ENCODE data around the gene FSTL4.
A peak's percentile ranks its signal among the peaks of the same experiment; 100 is the strongest.

Gene FSTL4

GRCh38 chr5:133610489-133611356, 1.6 kb downstream of the FSTL4 start:
- peak; percentile 76 for DNase-seq

DNA sequence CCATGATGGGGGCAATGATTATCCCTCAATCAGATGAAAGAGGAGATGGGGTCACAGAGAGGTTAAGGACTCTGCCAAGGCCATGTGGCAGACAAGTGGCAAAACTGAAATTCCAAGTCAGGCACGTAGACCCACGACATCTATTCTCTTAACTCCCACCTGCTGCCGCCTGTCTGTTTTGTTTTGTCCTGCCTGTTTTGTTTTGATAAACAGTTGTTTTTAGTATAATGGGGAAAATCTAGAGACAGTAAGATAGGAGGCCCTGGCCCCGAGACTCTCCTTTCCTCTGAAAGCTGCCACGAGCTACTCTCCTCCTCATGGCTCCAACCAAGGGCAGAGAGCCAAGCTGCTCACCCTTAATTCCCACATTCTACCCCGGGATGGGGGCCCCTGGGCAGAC, 4.9 kb downstream of the FSTL4 start:
- DNase-seq, result no peak

DNA sequence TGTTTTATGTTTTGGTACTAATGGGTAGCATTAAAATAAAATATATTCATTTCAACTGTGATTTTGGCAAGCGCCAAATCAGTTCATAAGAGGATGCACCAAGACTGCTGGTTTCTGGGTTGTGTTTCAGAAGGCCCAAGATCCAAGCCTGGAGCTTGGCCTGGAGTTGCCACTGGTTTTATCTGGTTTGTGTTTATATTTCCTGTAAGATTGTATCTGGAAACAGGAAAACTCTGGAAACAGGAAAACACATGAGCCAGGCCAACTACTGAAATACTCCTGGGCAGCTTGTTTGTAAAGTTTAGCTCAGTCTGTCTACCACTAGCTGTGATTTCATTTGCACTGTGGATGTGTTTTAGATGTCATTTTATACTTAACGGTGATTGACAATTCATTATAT, 5.5 kb downstream of the FSTL4 start:
- DNase-seq, result no peak

DNA sequence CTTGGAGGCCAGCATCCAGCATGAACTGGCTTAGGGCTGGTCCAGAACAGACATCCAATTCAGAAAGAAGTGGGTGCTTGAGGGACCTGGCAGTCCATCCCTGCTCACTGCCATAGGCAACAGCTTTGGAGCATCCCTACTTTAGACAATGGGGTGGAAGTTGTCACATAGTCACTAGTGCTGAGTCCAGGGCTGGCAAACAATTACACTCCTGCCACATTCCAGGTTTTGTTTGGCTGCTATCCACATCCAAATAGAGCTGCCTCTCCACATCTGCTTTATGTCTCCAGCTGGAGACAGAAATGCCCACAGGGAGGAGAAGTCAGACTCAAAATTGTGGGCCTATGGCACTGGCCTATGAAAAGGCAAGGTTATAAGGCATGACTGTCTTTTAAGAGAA, 7.0 kb downstream of the FSTL4 start:
- DNase-seq, result no peak

GRCh38 chr5:133603711-133604110, 8.6 kb downstream of the FSTL4 start:
- no peak for DNase-seq

DNA sequence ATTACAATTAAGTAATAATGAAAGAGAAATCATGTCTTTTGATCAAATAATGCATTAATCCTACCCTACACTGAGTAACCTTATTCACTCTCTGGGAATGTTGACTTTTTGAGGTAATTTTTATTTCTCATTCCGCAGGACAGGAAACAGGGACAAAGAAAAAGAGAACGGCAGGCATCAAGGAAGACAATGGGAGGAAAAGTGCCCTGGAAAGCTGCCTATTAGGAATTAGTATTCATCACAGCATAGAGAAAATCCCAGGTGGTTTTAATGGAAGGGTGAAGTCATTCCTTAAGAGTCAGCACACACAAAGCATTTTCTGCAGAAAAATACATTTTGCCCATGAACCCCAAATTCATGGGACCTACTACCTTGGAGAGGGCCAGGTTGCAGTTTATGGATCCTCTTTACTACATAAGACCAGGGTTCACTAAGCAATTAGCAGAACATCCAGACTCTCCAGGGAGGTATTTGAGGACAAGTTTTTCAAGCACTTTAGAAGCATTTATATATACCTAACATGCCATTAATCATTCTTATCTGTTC, 9.4 kb downstream of the FSTL4 start:
- no peak for DNase-seq

- DNase-seq, result no peak
These were observed 12.7 kb downstream of the FSTL4 start for GRCh38 chr5:133599600-133599999.

DNA sequence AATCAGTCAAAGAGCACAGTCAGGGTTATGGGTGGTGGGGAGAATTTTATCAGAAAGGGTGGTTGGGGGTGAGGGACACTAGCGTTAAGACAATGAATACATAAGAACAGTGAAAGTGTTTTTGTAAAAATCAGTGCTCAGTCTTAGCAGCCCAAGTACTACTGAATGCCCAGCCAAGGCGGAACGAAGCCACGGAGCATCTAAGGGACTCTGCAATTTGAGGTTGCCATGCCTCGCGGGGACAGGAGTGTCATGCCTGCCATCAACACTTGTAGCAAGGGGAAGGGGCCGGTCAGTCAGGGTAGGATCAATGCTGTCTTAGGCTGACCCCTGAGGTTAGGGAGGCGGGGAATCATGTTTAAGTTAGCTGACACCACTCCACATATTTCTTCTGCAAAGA, 13.3 kb downstream of the FSTL4 start:
- DNase-seq, result no peak

GRCh38 chr5:133596049-133596448, 16.3 kb downstream of the FSTL4 start:
- no peak for DNase-seq

DNA sequence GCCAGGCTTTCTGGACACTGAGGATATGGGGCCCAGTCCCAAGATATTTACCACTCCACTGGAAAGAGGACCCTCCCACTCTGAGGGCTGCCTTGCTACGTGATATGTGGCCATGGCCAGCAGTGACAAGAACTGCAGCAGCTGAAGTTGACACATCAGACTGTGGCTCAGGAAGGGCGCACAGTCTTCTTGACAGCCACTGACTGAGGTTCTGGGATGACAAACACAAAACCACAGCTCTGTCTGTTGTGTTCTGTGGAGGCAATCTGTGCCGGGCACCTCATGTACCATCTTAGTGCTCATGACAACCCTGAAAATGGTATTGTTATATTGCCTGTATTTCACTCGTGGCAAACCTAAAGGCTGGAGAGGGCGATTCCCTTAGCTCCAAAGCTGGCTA, 16.9 kb downstream of the FSTL4 start:
- DNase-seq, result no peak

GRCh38 chr5:133589286-133589685, 23.1 kb downstream of the FSTL4 start:
- no peak for DNase-seq

DNA sequence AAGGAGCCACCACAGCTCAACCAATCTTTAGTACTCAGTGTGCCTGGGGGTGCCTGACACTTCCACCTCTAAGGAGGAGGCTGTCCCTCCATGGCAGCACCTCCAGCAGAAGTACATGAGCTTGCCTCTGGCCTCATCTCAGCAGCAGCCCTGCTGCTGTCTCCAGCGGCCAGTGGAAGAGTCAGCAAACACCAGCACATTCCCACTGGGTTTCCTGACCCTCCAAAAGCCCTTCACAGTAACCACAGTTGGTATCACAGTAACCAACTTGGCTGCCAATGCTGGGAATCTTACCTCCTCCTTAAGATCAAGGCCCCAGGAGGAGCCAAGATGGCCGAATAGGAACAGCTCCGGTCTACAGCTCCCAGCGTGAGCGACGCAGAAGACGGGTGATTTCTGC, 29.4 kb downstream of the FSTL4 start:
- no peak for DNase-seq

GRCh38 chr5:133581918-133582317, 30.4 kb downstream of the FSTL4 start:
- no peak for DNase-seq

DNA sequence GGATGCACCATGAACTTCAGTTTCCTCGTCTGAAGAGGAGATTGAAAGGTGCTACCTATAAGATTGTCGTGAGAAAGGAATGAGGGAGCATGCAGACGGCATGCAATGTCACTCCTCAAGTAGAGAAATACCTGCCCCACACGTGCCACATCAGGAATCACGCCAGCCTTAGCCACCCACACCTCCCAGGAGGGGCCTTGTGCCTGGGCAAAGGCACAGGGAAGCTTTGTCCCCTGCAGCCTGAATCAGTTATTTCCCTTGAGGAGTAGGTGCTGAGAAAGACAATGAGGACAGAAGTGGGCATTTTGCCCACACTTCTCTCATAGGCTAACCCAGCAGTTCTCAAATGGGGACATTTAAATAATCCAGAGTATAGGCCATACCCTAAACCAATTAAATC, 31.0 kb downstream of the FSTL4 start:
- DNase-seq, result no peak

DNA sequence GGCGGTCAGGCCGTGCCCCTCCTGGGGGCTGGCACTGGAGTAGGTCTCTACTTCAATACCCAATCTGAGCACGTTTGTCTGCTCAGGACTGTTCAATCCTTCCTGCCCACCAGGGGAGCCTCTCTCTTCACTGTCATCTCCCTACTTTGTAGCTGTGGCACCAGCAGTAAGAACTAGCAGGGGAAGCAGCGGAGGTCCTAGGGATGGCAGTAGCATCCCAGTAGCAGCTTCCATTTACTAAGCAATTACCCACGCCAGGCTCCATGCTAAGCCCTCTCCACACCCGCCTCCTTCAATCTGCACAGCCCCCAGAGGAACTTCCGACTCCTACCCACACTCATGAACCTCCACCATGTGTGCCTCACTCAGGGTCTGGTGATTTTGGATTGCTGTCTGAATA, 31.7 kb downstream of the FSTL4 start:
- no peak for DNase-seq

- DNase-seq, result no peak
These were observed 32.6 kb downstream of the FSTL4 start for GRCh38 chr5:133579766-133580165.

GRCh38 chr5:133569347-133569746, 43.0 kb downstream of the FSTL4 start:
- no peak for DNase-seq

- peak; percentile 55 for DNase-seq
These were observed 46.3 kb downstream of the FSTL4 start for GRCh38 chr5:133565993-133566392.

DNA sequence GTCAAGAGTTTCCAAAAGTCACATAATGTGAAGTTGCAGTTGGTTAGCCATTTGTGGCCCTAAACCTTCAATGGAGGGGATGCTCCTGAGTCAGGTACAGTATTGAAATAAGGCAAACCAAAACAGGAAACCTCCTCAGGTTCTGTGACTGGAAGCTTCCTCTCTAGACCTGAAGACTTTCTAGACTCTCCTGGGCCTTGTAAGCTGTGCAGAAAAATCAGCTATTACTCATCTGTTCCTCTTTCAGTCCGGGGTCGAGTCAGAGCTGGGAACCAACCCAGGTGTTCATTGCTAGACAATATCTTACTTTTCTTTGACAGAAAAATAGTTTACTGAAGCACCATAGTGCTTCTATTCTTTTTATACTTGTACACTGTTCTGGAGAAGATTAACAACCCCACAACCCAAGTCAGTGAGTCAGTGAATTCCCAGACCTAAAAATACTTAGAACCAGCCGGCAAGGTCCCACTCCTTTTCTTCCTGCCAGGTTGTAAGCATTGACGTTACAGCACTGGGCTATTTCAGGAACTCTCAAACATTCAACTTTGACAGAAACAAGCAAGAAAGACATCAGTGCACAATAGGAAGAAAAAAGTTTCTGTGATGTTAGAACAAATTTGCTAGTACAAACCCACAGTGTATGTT, 47.3 kb downstream of the FSTL4 start:
- DNase-seq, result no peak

DNA sequence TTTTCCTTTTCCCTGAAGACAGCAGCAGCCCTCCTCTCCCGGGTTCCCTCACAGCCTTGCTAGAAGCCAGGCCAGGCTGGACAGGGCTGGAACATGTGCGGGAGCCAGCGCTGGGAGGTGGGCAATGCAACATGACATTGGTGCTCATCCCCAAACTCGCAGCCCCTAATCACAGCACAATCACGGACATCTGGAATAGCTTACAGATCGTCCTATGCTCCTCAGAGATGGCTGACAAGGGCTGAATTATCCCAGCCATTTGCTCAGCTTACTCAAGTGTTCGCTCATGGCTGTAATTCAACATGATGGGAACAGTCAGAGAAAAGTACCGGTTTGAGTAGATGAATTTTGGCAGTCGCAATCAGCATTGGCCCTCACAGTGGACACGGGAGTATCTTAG, 49.8 kb downstream of the FSTL4 start:
- DNase-seq, result no peak

GRCh38 chr5:133559960-133560359, 52.4 kb downstream of the FSTL4 start:
- no peak for DNase-seq

DNA sequence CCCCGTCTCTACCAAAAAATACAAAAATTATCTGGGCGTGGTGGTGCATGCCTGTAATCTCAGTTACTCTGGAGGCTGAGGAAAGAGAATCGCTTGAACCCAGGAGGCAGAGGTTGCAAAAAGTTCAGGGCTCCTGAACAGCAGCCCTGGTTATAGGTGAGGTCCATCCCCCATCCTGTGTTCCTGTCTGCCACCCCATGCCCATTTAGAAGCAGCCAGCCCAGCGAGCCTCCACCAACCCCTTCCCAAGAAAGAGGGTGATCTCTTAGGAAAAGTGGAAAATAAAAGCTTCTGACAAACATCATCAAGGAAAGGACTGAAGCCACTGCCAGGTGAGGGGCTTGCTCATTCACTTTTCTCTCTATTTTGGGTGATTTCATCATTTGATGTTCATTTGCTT, 55.8 kb downstream of the FSTL4 start:
- DNase-seq, result no peak

DNA sequence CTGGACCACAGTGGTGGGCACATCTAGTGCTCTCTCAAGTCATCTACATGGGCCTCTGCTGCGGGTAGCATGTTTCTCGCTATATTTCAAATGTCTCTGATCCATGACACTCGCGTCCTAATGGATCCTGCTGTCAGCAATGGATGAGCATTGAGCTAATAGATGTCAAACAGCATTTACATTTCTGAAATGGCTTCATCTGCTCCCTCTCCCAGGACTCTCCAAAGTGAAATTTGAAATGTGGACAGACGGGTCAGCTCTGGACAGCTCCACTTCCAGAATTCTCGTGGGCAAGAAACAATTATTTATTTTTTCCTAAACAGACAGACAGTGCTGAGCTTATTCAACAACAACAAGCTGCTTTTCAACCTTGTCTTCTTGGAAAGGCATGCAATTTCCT, 58.1 kb downstream of the FSTL4 start:
- DNase-seq, result no peak

GRCh38 chr5:133552925-133553525, 59.3 kb downstream of the FSTL4 start:
- DNase-seq, result no peak
